ENCODE measurements around the gene FBXW8.

DNA sequence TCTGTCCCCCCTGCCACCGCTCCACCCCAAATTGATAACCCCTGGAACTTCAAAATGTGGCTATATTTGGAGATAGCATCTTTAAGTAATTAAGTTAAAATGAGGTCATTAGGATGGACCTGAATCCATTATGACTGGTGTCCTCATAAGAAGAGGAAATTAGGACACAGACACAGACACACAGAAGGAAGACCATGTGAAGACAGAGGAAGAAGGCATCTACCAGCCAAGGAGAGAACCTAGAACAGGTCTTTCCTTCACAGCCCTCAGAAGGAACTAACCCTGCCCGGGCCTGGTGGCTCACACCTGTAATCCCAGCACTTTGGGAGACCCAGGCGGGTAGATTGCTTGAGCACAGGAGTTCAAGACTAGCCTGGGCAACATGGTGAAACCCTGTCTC, 25.9 kb upstream of the FBXW8 start:
- no peak for TF ChIP-seq POLR2A (IDR thresholded peaks at IDR 0.05)
- TF ChIP-seq, protein P1, sequence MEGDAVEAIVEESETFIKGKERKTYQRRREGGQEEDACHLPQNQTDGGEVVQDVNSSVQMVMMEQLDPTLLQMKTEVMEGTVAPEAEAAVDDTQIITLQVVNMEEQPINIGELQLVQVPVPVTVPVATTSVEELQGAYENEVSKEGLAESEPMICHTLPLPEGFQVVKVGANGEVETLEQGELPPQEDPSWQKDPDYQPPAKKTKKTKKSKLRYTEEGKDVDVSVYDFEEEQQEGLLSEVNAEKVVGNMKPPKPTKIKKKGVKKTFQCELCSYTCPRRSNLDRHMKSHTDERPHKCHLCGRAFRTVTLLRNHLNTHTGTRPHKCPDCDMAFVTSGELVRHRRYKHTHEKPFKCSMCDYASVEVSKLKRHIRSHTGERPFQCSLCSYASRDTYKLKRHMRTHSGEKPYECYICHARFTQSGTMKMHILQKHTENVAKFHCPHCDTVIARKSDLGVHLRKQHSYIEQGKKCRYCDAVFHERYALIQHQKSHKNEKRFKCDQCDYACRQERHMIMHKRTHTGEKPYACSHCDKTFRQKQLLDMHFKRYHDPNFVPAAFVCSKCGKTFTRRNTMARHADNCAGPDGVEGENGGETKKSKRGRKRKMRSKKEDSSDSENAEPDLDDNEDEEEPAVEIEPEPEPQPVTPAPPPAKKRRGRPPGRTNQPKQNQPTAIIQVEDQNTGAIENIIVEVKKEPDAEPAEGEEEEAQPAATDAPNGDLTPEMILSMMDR (IDR thresholded peaks at IDR 0.05) = no peak

Measured in esophagus squamous epithelium (tissue), 4 donors.